NCI-H1694 treated with DMSO at 0.1 percent for 48 hours (cell line): Measurements from ENCODE around the gene DCAF4.

ENCODE experiments used
- DNase-seq: peaks from one replicate; lab custom pipeline; 2025; lab: John Stamatoyannopoulos, UW

The DCAF4 gene

GRCh38 chr14:72926292-72927028, at the start of gene DCAF4:
Gene DCAF4, plus strand, starts transcription at chr14:72926464. Its CDS starts 11,515 bp downstream, at chr14:72937979.
- DNase-seq, result peak; percentile 82

GRCh38 chr14:72876710-72877063, 49.6 kb upstream of the DCAF4 start:
- DNase-seq, result no peak

GRCh38 chr14:72878746-72879145, 47.5 kb upstream of the DCAF4 start:
- no peak for DNase-seq

GRCh38 chr14:72879431-72879830, 46.8 kb upstream of the DCAF4 start:
- no peak for DNase-seq

- DNase-seq, result no peak
These were observed 46.1 kb upstream of the DCAF4 start for GRCh38 chr14:72880164-72880563.

- DNase-seq, result no peak
These were observed 45.4 kb upstream of the DCAF4 start for GRCh38 chr14:72880820-72881219.

- DNase-seq, result no peak
These were observed 44.7 kb upstream of the DCAF4 start for GRCh38 chr14:72881543-72881942.

GRCh38 chr14:72882047-72882446, 44.2 kb upstream of the DCAF4 start:
- no peak for DNase-seq

GRCh38 chr14:72882463-72882862, 43.8 kb upstream of the DCAF4 start:
- DNase-seq, result no peak

- DNase-seq, result no peak
These were observed 43.2 kb upstream of the DCAF4 start for GRCh38 chr14:72883109-72883508.

GRCh38 chr14:72883961-72884360, 42.3 kb upstream of the DCAF4 start:
- no peak for DNase-seq

GRCh38 chr14:72884386-72884785, 41.9 kb upstream of the DCAF4 start:
- no peak for DNase-seq

- DNase-seq, result no peak
These were observed 38.8 kb upstream of the DCAF4 start for GRCh38 chr14:72887514-72887913.

GRCh38 chr14:72888192-72888591, 38.1 kb upstream of the DCAF4 start:
- DNase-seq, result peak; percentile 71

GRCh38 chr14:72888636-72889201, 37.5 kb upstream of the DCAF4 start:
- no peak for DNase-seq

GRCh38 chr14:72889366-72889765, 36.9 kb upstream of the DCAF4 start:
- DNase-seq, result no peak

- no peak for DNase-seq
These were observed 34.6 kb upstream of the DCAF4 start for GRCh38 chr14:72891666-72892102.

- peak; percentile 65 for DNase-seq
These were observed 34.0 kb upstream of the DCAF4 start for GRCh38 chr14:72892103-72892878.

GRCh38 chr14:72892879-72893635, 33.2 kb upstream of the DCAF4 start:
- peak; percentile 40 for DNase-seq

GRCh38 chr14:72893636-72894322, 32.5 kb upstream of the DCAF4 start, which contains the start of gene DPF3:
Gene DPF3, minus strand, starts transcription at chr14:72894101. Its CDS starts 13 bp downstream, at chr14:72894088.
- peak; percentile 99 for DNase-seq

- DNase-seq, result no peak
These were observed 32.0 kb upstream of the DCAF4 start for GRCh38 chr14:72894323-72894622.
